K562 (cell line): ENCODE data around the gene LIMD2. TPM values are rescaled to one million over a fixed set of nuclear protein-coding genes. Genes with fewer than 3 reads are reported as not detected.
A peak's percentile ranks its signal among the peaks of the same experiment; 100 is the strongest.

Source experiments
- AFF4 ChIP-seq: sonication (generic); formaldehyde crosslinking; IDR thresholded peaks from 2 replicates; pipeline ENCODE4 v1.8.0; 2023; ENCODE audit warnings: mild to moderate bottlenecking, missing genetic modification reagents
- KDM1A ChIP-seq, 2 experiments: fragments of 450-650 bp; IDR thresholded peaks; 2 replicates each; pipeline ENCODE4 v1.6.1; 2016; ENCODE audit warnings: mild to moderate bottlenecking in 2 of 2
- KLF10 ChIP-seq: fragments of 250-450 bp; sonication (Bioruptor Pico); IDR thresholded peaks from 2 replicates; pipeline ENCODE4 v1.6.1; 2021; ENCODE audit warnings: matching md5 sums
- MED1 ChIP-seq: sonication (generic); formaldehyde crosslinking; IDR thresholded peaks from 2 replicates; pipeline ENCODE4 v1.8.1; 2023; ENCODE audit warnings: missing genetic modification reagents, borderline replicate concordance
- NFXL1 ChIP-seq: fragments of 450-650 bp; formaldehyde crosslinking; IDR thresholded peaks from 2 replicates; pipeline ENCODE4 v1.4.0; 2021; ENCODE audit warnings: mild to moderate bottlenecking
- UBTF ChIP-seq, 2 experiments: IDR thresholded peaks; 2 replicates each; pipeline ENCODE4 v1.6.1; 2012; ENCODE audit warnings: improper control_type of control experiment in 2 of 2, low read depth in 2 of 2, low read length in 2 of 2, borderline replicate concordance in 1 of 2
- polyA plus RNA-seq, 8 experiments: library from polyadenylated mRNA; depleted of rRNA in 4 of 8; stranded (reverse) in 5 of 8; unstranded in 3 of 8; fragments of >200 nt; fragmentation: Nextera tagmentation in 2 of 8; fragmentation: Illumina TruSeq in 1 of 8; extraction: Ambion mirVana in 2 of 8; extraction: Trizol in 1 of 8; gene quantifications; 2 replicates each; pipeline versions ENCODE4 v1.2.1 to v1.2.3, GENCODE V29; 2011 to 2014; ENCODE audit warnings: inconsistent platforms in 1 of 8, missing spikeins in 1 of 8
- total RNA-seq, 7 experiments: library from RNA; depleted of rRNA in 6 of 7; stranded (reverse); fragments of >200 nt in 6 of 7; fragmentation: Illumina TruSeq in 2 of 7; extraction: Trizol in 2 of 7; gene quantifications; 2 replicates each; pipeline versions ENCODE4 v1.2.1 to v1.2.3, GENCODE V29; 2011 to 2021; ENCODE audit warnings: low replicate concordance in 1 of 7
- TF ChIP-seq, protein P1 (sequence below): fragments of 450-650 bp; IDR thresholded peaks from 2 replicates; pipeline ENCODE4 v1.6.1; 2017; ENCODE audit warnings: antibody characterized with exemption, mild to moderate bottlenecking
- TF ChIP-seq, protein P2 (sequence below), 2 experiments: fragments of 200-800 bp in 1 of 2; sonication (Bioruptor generic) in 1 of 2; sonication (generic) in 1 of 2; formaldehyde crosslinking in 1 of 2; IDR thresholded peaks in 1 of 2; conservative IDR thresholded peaks in 1 of 2; 2 replicates each; pipeline versions ENCODE4 v1.5.0 to v1.6.1; 2016 to 2020; ENCODE audit warnings: missing compliant biosample characterization in 1 of 2, missing genetic modification characterization in 1 of 2, missing genetic modification reagents in 1 of 2
- TF ChIP-seq, protein P3 (sequence below): fragments of 450-650 bp; formaldehyde crosslinking; IDR thresholded peaks from 2 replicates; pipeline ENCODE4 v1.4.0; 2022; ENCODE audit warnings: missing genetic modification characterization

The LIMD2 gene
- total and polyA plus RNA-seq, 9 of the 15 experiments (the other 6 are each of a cell fraction or from before 2014, with no cell fraction given), result 0.07 to 11.2 (median 2.8) TPM

DNA sequence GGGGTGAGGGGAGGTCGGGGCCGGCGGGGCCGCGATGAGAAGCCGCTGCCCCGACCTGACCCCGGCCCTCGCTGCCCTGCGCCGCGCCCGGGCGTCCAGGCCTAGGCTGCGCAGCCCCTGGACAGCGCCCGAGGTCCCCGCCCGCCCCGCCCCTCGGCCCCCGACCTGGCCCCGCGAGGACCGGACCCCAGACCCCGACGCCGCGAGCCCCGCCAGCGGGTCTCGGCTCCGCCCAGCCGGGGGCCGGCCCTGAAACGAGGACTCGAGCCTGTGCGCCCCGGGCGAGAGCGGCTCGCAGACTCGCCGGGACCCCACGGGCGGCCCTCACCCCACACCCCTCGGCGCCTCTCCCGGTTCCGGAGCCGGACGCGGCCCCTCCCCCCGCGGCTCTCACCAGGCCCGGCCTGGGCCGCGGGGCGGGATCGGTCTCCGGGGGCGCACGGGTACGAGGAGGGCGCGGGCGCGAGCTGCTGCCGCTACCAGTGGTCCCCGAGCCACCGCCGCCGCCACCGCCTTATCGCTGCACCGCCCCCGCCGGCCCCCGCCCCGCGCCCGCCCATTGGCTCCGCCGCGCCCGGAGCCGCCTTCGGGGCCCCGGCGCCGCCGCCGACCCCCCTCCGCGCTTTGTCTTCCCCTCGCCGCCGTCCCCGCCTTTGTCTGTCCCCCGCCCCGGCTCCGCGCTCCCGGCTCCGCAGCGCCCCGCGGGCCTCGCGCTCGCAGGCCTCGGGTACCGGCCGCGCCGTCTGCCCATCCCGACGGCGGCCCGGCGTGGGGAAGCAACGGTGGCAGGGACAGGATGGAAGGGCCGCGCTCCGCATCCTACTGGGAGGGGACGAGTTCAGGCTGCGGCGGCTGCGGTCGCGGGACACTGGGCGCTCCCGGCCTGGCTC lies at the start of gene LIMD2 (continued):
- TF ChIP-seq, protein P1, sequence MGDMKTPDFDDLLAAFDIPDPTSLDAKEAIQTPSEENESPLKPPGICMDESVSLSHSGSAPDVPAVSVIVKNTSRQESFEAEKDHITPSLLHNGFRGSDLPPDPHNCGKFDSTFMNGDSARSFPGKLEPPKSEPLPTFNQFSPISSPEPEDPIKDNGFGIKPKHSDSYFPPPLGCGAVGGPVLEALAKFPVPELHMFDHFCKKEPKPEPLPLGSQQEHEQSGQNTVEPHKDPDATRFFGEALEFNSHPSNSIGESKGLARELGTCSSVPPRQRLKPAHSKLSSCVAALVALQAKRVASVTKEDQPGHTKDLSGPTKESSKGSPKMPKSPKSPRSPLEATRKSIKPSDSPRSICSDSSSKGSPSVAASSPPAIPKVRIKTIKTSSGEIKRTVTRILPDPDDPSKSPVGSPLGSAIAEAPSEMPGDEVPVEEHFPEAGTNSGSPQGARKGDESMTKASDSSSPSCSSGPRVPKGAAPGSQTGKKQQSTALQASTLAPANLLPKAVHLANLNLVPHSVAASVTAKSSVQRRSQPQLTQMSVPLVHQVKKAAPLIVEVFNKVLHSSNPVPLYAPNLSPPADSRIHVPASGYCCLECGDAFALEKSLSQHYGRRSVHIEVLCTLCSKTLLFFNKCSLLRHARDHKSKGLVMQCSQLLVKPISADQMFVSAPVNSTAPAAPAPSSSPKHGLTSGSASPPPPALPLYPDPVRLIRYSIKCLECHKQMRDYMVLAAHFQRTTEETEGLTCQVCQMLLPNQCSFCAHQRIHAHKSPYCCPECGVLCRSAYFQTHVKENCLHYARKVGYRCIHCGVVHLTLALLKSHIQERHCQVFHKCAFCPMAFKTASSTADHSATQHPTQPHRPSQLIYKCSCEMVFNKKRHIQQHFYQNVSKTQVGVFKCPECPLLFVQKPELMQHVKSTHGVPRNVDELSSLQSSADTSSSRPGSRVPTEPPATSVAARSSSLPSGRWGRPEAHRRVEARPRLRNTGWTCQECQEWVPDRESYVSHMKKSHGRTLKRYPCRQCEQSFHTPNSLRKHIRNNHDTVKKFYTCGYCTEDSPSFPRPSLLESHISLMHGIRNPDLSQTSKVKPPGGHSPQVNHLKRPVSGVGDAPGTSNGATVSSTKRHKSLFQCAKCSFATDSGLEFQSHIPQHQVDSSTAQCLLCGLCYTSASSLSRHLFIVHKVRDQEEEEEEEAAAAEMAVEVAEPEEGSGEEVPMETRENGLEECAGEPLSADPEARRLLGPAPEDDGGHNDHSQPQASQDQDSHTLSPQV, result no peak
- TF ChIP-seq AFF4 (CRISPR knock-in tag) (no peak), UBTF (IDR thresholded peaks at IDR 0.05; ENCODE audit: borderline replicate concordance in 1 of 2, low read depth in 2 of 2, low read length in 2 of 2) (peak in 1 of 2 experiments; percentile 71; a peak in 1 of 4 replicates), MED1 (CRISPR knock-in tag) (no peak), KLF10 (CRISPR knock-in tag) (no peak), KDM1A (IDR thresholded peaks at IDR 0.05) (no peak), NFXL1 (CRISPR knock-in tag) (no peak)
- TF ChIP-seq, protein P2, sequence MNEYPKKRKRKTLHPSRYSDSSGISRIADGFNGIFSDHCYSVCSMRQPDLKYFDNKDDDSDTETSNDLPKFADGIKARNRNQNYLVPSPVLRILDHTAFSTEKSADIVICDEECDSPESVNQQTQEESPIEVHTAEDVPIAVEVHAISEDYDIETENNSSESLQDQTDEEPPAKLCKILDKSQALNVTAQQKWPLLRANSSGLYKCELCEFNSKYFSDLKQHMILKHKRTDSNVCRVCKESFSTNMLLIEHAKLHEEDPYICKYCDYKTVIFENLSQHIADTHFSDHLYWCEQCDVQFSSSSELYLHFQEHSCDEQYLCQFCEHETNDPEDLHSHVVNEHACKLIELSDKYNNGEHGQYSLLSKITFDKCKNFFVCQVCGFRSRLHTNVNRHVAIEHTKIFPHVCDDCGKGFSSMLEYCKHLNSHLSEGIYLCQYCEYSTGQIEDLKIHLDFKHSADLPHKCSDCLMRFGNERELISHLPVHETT (CRISPR knock-in tag; conservative IDR thresholded peaks at IDR 0.05 in 1 of 2, IDR thresholded peaks at IDR 0.05 in 1 of 2), result peak in 1 of 2 experiments; percentile 29; a peak in 1 of 4 replicates
- TF ChIP-seq, protein P3, sequence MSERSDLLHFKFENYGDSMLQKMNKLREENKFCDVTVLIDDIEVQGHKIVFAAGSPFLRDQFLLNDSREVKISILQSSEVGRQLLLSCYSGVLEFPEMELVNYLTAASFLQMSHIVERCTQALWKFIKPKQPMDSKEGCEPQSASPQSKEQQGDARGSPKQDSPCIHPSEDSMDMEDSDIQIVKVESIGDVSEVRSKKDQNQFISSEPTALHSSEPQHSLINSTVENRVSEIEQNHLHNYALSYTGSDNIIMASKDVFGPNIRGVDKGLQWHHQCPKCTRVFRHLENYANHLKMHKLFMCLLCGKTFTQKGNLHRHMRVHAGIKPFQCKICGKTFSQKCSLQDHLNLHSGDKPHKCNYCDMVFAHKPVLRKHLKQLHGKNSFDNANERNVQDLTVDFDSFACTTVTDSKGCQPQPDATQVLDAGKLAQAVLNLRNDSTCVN, result no peak
